Mucosa of descending colon (tissue), 3 donors: ENCODE measurements around the gene PGGT1B. TPM values are rescaled to one million over a fixed set of nuclear protein-coding genes. Genes with fewer than 3 reads are reported as not detected.
"Not testable (repeated sequence)": the region's sequence is repeated elsewhere in the genome, so short reads cannot be mapped to it uniquely, and the experiment has no call there.

Source experiments
- ATAC-seq: fragments of 200-7000 bp; cut with Tn5 transposase; one replicate; pipeline ENCODE4 v1.9.1; 2020; ENCODE audit warnings: mild to moderate bottlenecking, moderate library complexity
- DNase-seq, 3 donors: peaks; one replicate each; pipeline ENCODE4 v3.0.0-alpha.2; 2020
- H3K36me3 ChIP-seq: fragments of 200-600 bp; one replicate; pipeline ENCODE4 v1.8.0; 2021; ENCODE audit warnings: low read depth, mild to moderate bottlenecking
- H3K4me1 ChIP-seq: fragments of 200-600 bp; one replicate; pipeline ENCODE4 v1.8.0; 2021; ENCODE audit warnings: low read depth, mild to moderate bottlenecking
- H3K4me3 ChIP-seq: fragments of 200-600 bp; one replicate; pipeline ENCODE4 v1.8.0; 2021; ENCODE audit warnings: mild to moderate bottlenecking
- H3K9me3 ChIP-seq: fragments of 200-600 bp; one replicate; pipeline ENCODE4 v1.8.0; 2021; ENCODE audit warnings: mild to moderate bottlenecking
- intact Hi-C, 2 donors: fragments of 100-400 bp; cut with DNase I in 1 of 2; cut with micrococcal nuclease in 1 of 2; formaldehyde crosslinking; loops; one replicate each; pipeline versions ENCODE4 v1.11.0 to v1.11.1; 2022; cut with DNase I, micrococcal nuclease
- total RNA-seq, 3 donors: library from RNA; stranded (reverse); fragmentation: NEBNext Ultra II Directional in 2 of 3; extraction: Animal tissue kit (Norgen Biotek cat#: 25700) in 2 of 3; gene quantifications; one replicate each; pipeline versions ENCODE4 v1.2.1 to v1.2.4, GENCODE V29; 2021 to 2023
- TF ChIP-seq, protein P1 (sequence below): fragments of 200-600 bp; IDR thresholded peaks from one replicate; pipeline ENCODE4 v1.8.0; 2022; ENCODE audit warnings: antibody characterized with exemption, mild to moderate bottlenecking
- donor health status: DM: no; HTN: no; CAD: no; lungs with moderate emphysema.
- donor health status: DM: no; HTN: no; CAD: no.
- donor health status: DM: no; HTN: yes; CAD: no.

PGGT1B gene
- total RNA-seq, 3 donors from 2014 or later: 62.1 to 75.8 (median 72.6) TPM

DNA sequence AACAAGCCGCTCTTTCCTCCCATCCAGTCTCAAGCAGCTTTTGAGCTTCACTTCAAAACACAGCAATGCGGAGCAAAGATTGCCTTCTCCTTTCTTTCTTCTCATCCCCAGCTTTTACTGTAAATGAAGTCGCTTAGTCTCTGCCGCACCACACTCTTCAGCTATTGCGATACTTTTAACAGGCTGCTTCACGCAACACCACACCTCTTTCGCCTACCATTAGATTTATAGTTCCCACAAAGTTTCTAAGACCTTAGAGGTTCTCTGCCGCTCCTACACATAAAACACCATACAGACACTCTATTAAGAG lies 711 bp downstream of the PGGT1B start:
- TF ChIP-seq, protein P1, sequence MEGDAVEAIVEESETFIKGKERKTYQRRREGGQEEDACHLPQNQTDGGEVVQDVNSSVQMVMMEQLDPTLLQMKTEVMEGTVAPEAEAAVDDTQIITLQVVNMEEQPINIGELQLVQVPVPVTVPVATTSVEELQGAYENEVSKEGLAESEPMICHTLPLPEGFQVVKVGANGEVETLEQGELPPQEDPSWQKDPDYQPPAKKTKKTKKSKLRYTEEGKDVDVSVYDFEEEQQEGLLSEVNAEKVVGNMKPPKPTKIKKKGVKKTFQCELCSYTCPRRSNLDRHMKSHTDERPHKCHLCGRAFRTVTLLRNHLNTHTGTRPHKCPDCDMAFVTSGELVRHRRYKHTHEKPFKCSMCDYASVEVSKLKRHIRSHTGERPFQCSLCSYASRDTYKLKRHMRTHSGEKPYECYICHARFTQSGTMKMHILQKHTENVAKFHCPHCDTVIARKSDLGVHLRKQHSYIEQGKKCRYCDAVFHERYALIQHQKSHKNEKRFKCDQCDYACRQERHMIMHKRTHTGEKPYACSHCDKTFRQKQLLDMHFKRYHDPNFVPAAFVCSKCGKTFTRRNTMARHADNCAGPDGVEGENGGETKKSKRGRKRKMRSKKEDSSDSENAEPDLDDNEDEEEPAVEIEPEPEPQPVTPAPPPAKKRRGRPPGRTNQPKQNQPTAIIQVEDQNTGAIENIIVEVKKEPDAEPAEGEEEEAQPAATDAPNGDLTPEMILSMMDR: no peak
- peak; percentile 63 for ATAC-seq

DNA sequence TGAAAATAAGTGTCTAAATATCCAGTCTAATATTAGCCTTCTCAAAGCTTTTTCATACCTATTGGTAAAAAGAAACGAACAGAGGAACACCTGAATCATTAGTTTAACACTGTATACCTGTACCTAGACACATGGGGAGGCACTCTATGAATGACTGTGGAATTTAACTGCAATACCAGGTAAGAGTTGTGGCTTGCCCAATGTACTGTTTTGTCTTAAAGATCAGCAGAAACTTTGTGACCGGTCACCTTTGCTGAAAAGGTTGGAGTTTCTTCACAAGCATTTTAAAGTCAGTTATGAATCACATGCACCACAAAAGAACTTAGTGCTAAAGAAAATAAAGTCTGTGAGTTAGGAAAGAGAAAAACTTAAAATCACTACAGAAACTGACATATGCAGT lies 2.4 kb downstream of the PGGT1B start:
- ATAC-seq (no peak), DNase-seq (no peak)
- Histone ChIP-seq H3K4me1 (peaks cover 28% of the 10 kb centered on the region), H3K36me3 (no peaks in the 10 kb centered on the region), H3K9me3 (no peaks in the 10 kb centered on the region), H3K4me3 (no peak overlapping the region)
- TF ChIP-seq, protein P1: no peak
- intact Hi-C loops: no loop called here

More for the DNA sequence above, 711 bp downstream of the PGGT1B start:
- Histone ChIP-seq H3K9me3 (no peaks in the 10 kb centered on the region), H3K4me1 (peaks cover 18% of the 10 kb centered on the region), H3K36me3 (no peaks in the 10 kb centered on the region), H3K4me3 (peak overlapping the region; percentile 58)
- DNase-seq: no peak
- intact Hi-C loops: no loop called here

DNA sequence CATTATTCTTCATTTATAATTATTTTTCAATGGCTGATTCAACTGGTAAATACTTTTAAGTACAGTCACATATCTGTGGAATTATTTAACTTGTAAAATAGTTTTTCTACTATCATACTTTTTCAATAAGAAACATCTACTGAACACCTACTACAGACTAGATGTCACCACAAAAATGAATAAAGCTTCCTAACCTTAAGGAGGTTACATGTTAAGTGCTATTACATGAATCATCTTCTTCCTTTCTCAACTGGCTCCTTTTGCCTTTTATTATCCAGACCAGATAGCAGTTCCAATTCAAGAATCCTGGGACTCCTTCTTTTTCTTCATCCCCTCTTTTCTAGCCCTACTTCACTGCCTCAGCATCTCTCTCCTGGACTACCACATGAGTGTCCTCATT lies 4.7 kb downstream of the PGGT1B start:
- Histone ChIP-seq H3K4me3 (no peak overlapping the region), H3K36me3 (no peaks in the 10 kb centered on the region), H3K4me1 (peaks cover 28% of the 10 kb centered on the region), H3K9me3 (no peaks in the 10 kb centered on the region)
- ATAC-seq (no peak), DNase-seq (no peak)
- TF ChIP-seq, protein P1: no peak
- intact Hi-C loops: no loop called here

DNA sequence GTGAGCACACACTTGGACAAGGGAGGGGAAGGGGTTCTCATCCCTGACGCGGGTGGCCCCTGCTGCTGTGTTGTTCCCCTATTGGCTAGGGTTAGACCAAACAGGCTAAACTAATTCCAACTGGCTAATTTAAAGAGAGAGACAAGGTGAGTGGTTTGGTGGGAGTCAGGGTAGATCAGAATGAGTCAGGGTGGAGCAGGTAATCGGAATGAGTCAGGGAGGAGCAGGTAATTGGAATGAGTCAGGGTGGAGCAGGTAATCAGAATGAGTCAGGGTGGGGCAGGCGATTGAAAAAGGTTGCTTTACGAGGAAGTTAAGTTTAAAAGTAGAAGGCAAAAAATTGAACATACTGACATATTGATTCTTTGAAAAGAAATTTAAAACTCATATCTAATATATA lies 13.3 kb downstream of the PGGT1B start:
- H3K4me3 ChIP-seq, intact Hi-C loops, H3K9me3 ChIP-seq, H3K4me1 ChIP-seq, H3K36me3 ChIP-seq: not testable (repeated sequence)
- ATAC-seq: peak; percentile 62
- DNase-seq: peak in 2 of 3 donors; percentile 22 to 31

DNA sequence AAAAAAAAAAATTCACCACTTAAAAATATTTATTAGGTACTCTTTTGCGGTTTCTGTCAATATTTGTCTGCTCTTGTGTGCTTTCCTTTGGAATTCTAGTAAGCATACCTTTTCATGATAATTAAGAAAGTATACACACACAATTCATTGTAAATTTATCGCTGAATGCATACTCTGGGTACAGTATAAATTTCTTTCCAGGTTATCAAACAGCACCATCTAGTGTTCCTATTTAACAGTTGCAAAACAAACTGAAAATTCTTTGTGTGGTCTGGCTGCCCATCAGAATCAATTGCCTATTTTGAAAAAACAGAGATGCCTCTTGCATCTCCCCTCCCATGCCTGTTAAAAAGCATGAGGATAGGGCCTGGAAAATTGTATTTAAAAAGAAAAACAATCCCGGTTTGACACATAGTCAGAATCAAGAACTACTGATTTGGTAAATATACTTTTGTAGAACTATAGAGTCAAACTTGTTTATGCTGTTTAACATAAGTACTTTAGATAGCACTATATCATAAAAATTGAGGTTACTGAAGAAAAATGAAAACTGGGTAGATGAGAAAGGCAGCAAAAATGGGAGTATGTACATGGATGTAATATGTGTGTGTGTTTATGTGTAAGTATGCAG lies 16.2 kb downstream of the PGGT1B start:
- Histone ChIP-seq H3K36me3 (no peaks in the 10 kb centered on the region), H3K9me3 (no peaks in the 10 kb centered on the region), H3K4me1 (peaks cover 7% of the 10 kb centered on the region), H3K4me3 (no peak overlapping the region)
- intact Hi-C loops: loop anchor here in 1 of 2 donors (2.0 kb wide), 1 partner anchor 148 kb away; no protein-coding TSS in a partner anchor
- ATAC-seq (peak; percentile 79), DNase-seq (no peak)
- TF ChIP-seq, protein P1: peak; percentile 35

DNA sequence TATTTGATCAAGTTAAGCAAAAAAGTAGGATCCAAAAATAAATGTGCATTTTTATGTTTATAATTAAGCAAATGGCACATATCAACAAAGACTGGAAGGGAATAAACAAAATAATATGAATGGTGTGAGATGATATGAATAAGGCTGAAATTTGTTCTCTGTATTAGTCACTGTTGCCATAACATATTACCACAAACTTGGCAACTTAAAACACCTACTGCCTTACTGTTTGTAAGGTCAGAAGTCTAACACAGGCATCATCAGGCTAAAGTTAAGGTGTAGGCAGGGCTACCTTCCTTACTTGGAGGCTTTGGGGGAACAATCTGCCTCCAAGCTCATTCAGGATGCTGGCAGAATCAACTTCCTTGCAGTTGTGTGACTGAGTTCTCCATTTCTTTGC lies 19.3 kb downstream of the PGGT1B start:
- no peaks in the 10 kb centered on the region for H3K36me3 ChIP-seq
- TF ChIP-seq, protein P1: no peak
- no peak overlapping the region for H3K4me3 ChIP-seq
- no peaks in the 10 kb centered on the region for H3K9me3 ChIP-seq
- intact Hi-C loops: no loop called here
- DNase-seq (no peak), ATAC-seq (peak; percentile 28)
- no peaks in the 10 kb centered on the region for H3K4me1 ChIP-seq
